Stimulated activated CD8-positive, alpha-beta memory T cell treated with anti-CD3 and anti-CD28 coated beads, Interleukin-4, amount 100 ng/mL, for 48 hours (primary cell): ENCODE results near the gene RYR2.
"Not testable (repeated sequence)": the region's sequence is repeated elsewhere in the genome, so short reads cannot be mapped to it uniquely, and the experiment has no call there.

ENCODE experiments used
- DNase-seq: peaks from one replicate; pipeline ENCODE4 v3.0.0-alpha.2; 2020

RYR2 gene

GRCh38 chr1:237371477-237371876, 329.5 kb downstream of the RYR2 start:
- DNase-seq, result not testable (repeated sequence)

GRCh38 chr1:237383791-237384190, 341.8 kb downstream of the RYR2 start:
- no peak for DNase-seq

- DNase-seq, result no peak
Measured at GRCh38 chr1:237384213-237384612, 342.2 kb downstream of the RYR2 start.

GRCh38 chr1:237386362-237387143, 344.6 kb downstream of the RYR2 start:
- DNase-seq, result no peak

- DNase-seq, result no peak
Measured at GRCh38 chr1:237387144-237387505, 345.1 kb downstream of the RYR2 start.

- no peak for DNase-seq
Measured at GRCh38 chr1:237390823-237391222, 348.8 kb downstream of the RYR2 start.

- DNase-seq, result no peak
Measured at GRCh38 chr1:237393632-237394031, 351.6 kb downstream of the RYR2 start.

- no peak for DNase-seq
Measured at GRCh38 chr1:237394281-237394680, 352.3 kb downstream of the RYR2 start.

GRCh38 chr1:237396426-237396825, 354.4 kb downstream of the RYR2 start:
- DNase-seq, result no peak

- DNase-seq, result no peak
Measured at GRCh38 chr1:237398751-237399150, 356.8 kb downstream of the RYR2 start.

GRCh38 chr1:237405912-237406311, 363.9 kb downstream of the RYR2 start:
- no peak for DNase-seq

GRCh38 chr1:237411621-237412020, 369.6 kb downstream of the RYR2 start:
- no peak for DNase-seq

- no peak for DNase-seq
Measured at GRCh38 chr1:237416924-237417655, 375.1 kb downstream of the RYR2 start.

GRCh38 chr1:237428809-237429208, 386.8 kb downstream of the RYR2 start:
- no peak for DNase-seq

GRCh38 chr1:237429252-237429651, 387.3 kb downstream of the RYR2 start:
- DNase-seq, result no peak

GRCh38 chr1:237431448-237431847, 389.5 kb downstream of the RYR2 start:
- DNase-seq, result no peak

- DNase-seq, result no peak
Measured at GRCh38 chr1:237440346-237440745, 398.4 kb downstream of the RYR2 start.

GRCh38 chr1:237444120-237444790, 402.3 kb downstream of the RYR2 start:
- DNase-seq, result no peak

GRCh38 chr1:237448042-237448441, 406.1 kb downstream of the RYR2 start:
- no peak for DNase-seq

GRCh38 chr1:237457573-237457972, 415.6 kb downstream of the RYR2 start:
- DNase-seq, result no peak

- DNase-seq, result no peak
Measured at GRCh38 chr1:237467320-237467719, 425.3 kb downstream of the RYR2 start.

- no peak for DNase-seq
Measured at GRCh38 chr1:237470712-237471338, 428.8 kb downstream of the RYR2 start.

GRCh38 chr1:237471377-237471776, 429.4 kb downstream of the RYR2 start:
- DNase-seq, result no peak
